Measurements from ENCODE around the gene CDH24.

GRCh38 chr14:23041729-23042128 is 15.6 kb downstream of the CDH24 start:
- TF ChIP-seq STAT1 (IDR thresholded peaks at IDR 0.05; ENCODE audit: unreplicated experiment) (no peak), CTCF (conservative IDR thresholded peaks at IDR 0.05; ENCODE audit: low read depth in 2 of 2) (no peak), EZH2 (IDR thresholded peaks at IDR 0.05; ENCODE audit: low read depth, unreplicated experiment) (no peak), POLR2AphosphoS5 (IDR thresholded peaks at IDR 0.05; ENCODE audit: low read depth) (no peak), NANOG (IDR thresholded peaks at IDR 0.05; ENCODE audit: borderline replicate concordance) (no peak), EZH2phosphoT487 (IDR thresholded peaks at IDR 0.05; ENCODE audit: unreplicated experiment) (no peak), CREB1 (CRISPR knock-in tag; IDR thresholded peaks at IDR 0.05; ENCODE audit: low read depth) (no peak), ZNF331 (CRISPR knock-in tag; IDR thresholded peaks at IDR 0.05; ENCODE audit: low read depth) (no peak), JUNB (IDR thresholded peaks at IDR 0.05; ENCODE audit: unreplicated experiment) (no peak), ZNF462 (CRISPR knock-in tag; IDR thresholded peaks at IDR 0.05) (no peak), ZNF114 (CRISPR knock-in tag; IDR thresholded peaks at IDR 0.05) (no peak)
- TF ChIP-seq, protein P1, sequence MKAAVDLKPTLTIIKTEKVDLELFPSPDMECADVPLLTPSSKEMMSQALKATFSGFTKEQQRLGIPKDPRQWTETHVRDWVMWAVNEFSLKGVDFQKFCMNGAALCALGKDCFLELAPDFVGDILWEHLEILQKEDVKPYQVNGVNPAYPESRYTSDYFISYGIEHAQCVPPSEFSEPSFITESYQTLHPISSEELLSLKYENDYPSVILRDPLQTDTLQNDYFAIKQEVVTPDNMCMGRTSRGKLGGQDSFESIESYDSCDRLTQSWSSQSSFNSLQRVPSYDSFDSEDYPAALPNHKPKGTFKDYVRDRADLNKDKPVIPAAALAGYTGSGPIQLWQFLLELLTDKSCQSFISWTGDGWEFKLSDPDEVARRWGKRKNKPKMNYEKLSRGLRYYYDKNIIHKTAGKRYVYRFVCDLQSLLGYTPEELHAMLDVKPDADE (IDR thresholded peaks at IDR 0.05), result no peak
- TF ChIP-seq, protein P2, sequence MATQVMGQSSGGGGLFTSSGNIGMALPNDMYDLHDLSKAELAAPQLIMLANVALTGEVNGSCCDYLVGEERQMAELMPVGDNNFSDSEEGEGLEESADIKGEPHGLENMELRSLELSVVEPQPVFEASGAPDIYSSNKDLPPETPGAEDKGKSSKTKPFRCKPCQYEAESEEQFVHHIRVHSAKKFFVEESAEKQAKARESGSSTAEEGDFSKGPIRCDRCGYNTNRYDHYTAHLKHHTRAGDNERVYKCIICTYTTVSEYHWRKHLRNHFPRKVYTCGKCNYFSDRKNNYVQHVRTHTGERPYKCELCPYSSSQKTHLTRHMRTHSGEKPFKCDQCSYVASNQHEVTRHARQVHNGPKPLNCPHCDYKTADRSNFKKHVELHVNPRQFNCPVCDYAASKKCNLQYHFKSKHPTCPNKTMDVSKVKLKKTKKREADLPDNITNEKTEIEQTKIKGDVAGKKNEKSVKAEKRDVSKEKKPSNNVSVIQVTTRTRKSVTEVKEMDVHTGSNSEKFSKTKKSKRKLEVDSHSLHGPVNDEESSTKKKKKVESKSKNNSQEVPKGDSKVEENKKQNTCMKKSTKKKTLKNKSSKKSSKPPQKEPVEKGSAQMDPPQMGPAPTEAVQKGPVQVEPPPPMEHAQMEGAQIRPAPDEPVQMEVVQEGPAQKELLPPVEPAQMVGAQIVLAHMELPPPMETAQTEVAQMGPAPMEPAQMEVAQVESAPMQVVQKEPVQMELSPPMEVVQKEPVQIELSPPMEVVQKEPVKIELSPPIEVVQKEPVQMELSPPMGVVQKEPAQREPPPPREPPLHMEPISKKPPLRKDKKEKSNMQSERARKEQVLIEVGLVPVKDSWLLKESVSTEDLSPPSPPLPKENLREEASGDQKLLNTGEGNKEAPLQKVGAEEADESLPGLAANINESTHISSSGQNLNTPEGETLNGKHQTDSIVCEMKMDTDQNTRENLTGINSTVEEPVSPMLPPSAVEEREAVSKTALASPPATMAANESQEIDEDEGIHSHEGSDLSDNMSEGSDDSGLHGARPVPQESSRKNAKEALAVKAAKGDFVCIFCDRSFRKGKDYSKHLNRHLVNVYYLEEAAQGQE (IDR thresholded peaks at IDR 0.05; ENCODE audit: unreplicated experiment), result no peak
